Keratinocyte (primary cell): ENCODE results near the gene SFRP2. TPM values are rescaled to one million over a fixed set of nuclear protein-coding genes. Genes with fewer than 3 reads are reported as not detected.

Experiments used
- DNase-seq: peaks from one replicate; pipeline ENCODE4 v3.0.0-alpha.2; 2011; ENCODE audit warnings: low read depth, missing footprints, low spot score
- FAIRE-seq: peaks from 2 replicates; lab custom pipeline; 2011; peaks lifted over from hg19 to GRCh38; lab: Jason Lieb, UNC
- H2AFZ ChIP-seq: 2 replicates; pipeline ENCODE4 v1.6.0; 2012; ENCODE audit warnings: low read length, control low read depth, inconsistent platforms; ENCODE audit not compliant: control insufficient read depth
- H3K27ac ChIP-seq: 2 replicates; pipeline ENCODE4 v1.5.1; 2011; ENCODE audit warnings: low read length; ENCODE audit not compliant: control insufficient read depth, insufficient read depth
- H3K27me3 ChIP-seq: 3 replicates; pipeline ENCODE4 v1.6.0; 2011; ENCODE audit warnings: low read length; ENCODE audit not compliant: control insufficient read depth, insufficient read depth; ENCODE audit errors: extremely low read depth
- H3K36me3 ChIP-seq, 2 experiments: 2 replicates in 1 of 2; 3 replicates in 1 of 2; pipeline ENCODE4 v1.5.1; 2011; ENCODE audit warnings: low read length in 2 of 2, mild to moderate bottlenecking in 1 of 2; ENCODE audit not compliant: control insufficient read depth in 2 of 2, insufficient read depth in 2 of 2; ENCODE audit errors: extremely low read depth in 1 of 2
- H3K4me1 ChIP-seq: 3 replicates; pipeline ENCODE4 v1.5.1; 2011; ENCODE audit warnings: low read length; ENCODE audit not compliant: control insufficient read depth, insufficient read depth; ENCODE audit errors: extremely low read depth
- H3K4me2 ChIP-seq: 3 replicates; pipeline ENCODE4 v1.6.0; 2011; ENCODE audit warnings: low read depth, low read length; ENCODE audit not compliant: control insufficient read depth, insufficient read depth; ENCODE audit errors: extremely low read depth
- H3K4me3 ChIP-seq, 3 experiments: fragments of 200-600 bp in 1 of 3; sonication (generic) in 1 of 3; 2 replicates in 2 of 3; 3 replicates in 1 of 3; pipeline ENCODE4 v1.5.1; 2011 to 2016; ENCODE audit warnings: low read length in 3 of 3, mild to moderate bottlenecking in 3 of 3, control low read depth in 2 of 3, inconsistent platforms in 1 of 3, low read depth in 1 of 3, mixed read lengths in 1 of 3, mixed run types in 1 of 3, moderate library complexity in 1 of 3; ENCODE audit not compliant: control insufficient read depth in 2 of 3, insufficient read depth in 2 of 3; ENCODE audit errors: extremely low read depth in 1 of 3
- H3K79me2 ChIP-seq: 2 replicates; pipeline ENCODE4 v1.6.0; 2012; ENCODE audit warnings: low read length; ENCODE audit not compliant: control insufficient read depth, insufficient read depth
- H3K9ac ChIP-seq: 3 replicates; pipeline ENCODE4 v1.6.0; 2011; ENCODE audit warnings: low read length; ENCODE audit not compliant: control insufficient read depth, insufficient read depth; ENCODE audit errors: extremely low read depth
- H3K9me1 ChIP-seq: 3 replicates; pipeline ENCODE4 v1.6.0; 2011; ENCODE audit warnings: low read length; ENCODE audit not compliant: control insufficient read depth, insufficient read depth; ENCODE audit errors: extremely low read depth
- H3K9me3 ChIP-seq: 2 replicates; pipeline ENCODE4 v1.5.1; 2012; ENCODE audit warnings: low read depth, low read length; ENCODE audit not compliant: control insufficient read depth
- H4K20me1 ChIP-seq: 3 replicates; pipeline ENCODE4 v1.6.0; 2011; ENCODE audit warnings: low read length; ENCODE audit not compliant: control insufficient read depth, insufficient read depth; ENCODE audit errors: extremely low read depth
- CTCF ChIP-seq, 3 experiments: IDR thresholded peaks in 1 of 3; conservative IDR thresholded peaks in 1 of 3; optimal IDR thresholded peaks in 1 of 3; 2 replicates in 2 of 3; 3 replicates in 1 of 3; pipeline versions ENCODE3 to v1.5.1; 2011; ENCODE audit warnings: low read length in 3 of 3, mild to moderate bottlenecking in 3 of 3, moderate library complexity in 2 of 3, control low read depth in 1 of 3, inconsistent platforms in 1 of 3; ENCODE audit not compliant: insufficient read depth in 2 of 3; ENCODE audit errors: extremely low read depth in 1 of 3
- EZH2 ChIP-seq: IDR thresholded peaks from one replicate; pipeline ENCODE4 v1.6.1; 2012; ENCODE audit warnings: inconsistent platforms, mild to moderate bottlenecking, low read length, moderate library complexity
- dilution Hi-C: fragments of 300-500 bp; cut with MboI; formaldehyde crosslinking; loops from one replicate; pipeline ENCODE4 v1.7.0; 2020; ENCODE audit warnings: low sequenced_read_pairs; ENCODE audit not compliant: extremely low pct_ligation_motif_present
- polyA plus RNA-seq, 5 experiments: library from polyadenylated mRNA; depleted of rRNA in 3 of 5; stranded (reverse) in 3 of 5; stranded (forward) in 1 of 5; unstranded in 1 of 5; fragments of >200 nt; gene quantifications; 1 replicate in 1 of 5; 2 replicates in 3 of 5; 3 replicates in 1 of 5; pipeline versions ENCODE4 v1.2.1 to v1.2.3, GENCODE V29; 2011 to 2012; ENCODE audit warnings: missing spikeins in 2 of 5, low read depth in 1 of 5, low replicate concordance in 1 of 5

Gene SFRP2
- polyA plus RNA-seq, 1 donor (not counting 4 experiments of a cell fraction or from before 2014, with no cell fraction given) = not detected

GRCh38 chr4:153787575-153787974 is 1.3 kb downstream of the SFRP2 start:
- no peaks in the 10 kb centered on the region for H3K9me1 ChIP-seq
- H3K36me3 ChIP-seq = no peaks in the 10 kb centered on the region
- H3K4me2 ChIP-seq = no peak overlapping the region
- H3K79me2 ChIP-seq = no peaks in the 10 kb centered on the region
- no peaks in the 10 kb centered on the region for H3K9me3 ChIP-seq
- peaks cover 12% of the 10 kb centered on the region for H3K4me1 ChIP-seq
- H3K4me3 ChIP-seq = no peak overlapping the region
- no peak overlapping the region for H3K9ac ChIP-seq
- H4K20me1 ChIP-seq = peaks cover 2% of the 10 kb centered on the region
- dilution Hi-C loops = no loop called here
- H3K27ac ChIP-seq = no peak overlapping the region
- H3K27me3 ChIP-seq = peaks cover 63% of the 10 kb centered on the region
- TF ChIP-seq EZH2 (no peak), CTCF (optimal IDR thresholded peaks at IDR 0.05 in 1 of 3, IDR thresholded peaks at IDR 0.05 in 1 of 3, conservative IDR thresholded peaks at IDR 0.05 in 1 of 3; ENCODE audit: extremely low read depth in 1 of 3, insufficient read depth in 2 of 3, low read length in 3 of 3) (no peak)
- no peak overlapping the region for H2AFZ ChIP-seq
- DNase-seq (no peak), FAIRE-seq (no peak)

- no peaks in the 10 kb centered on the region for H3K79me2 ChIP-seq
- peaks cover 58% of the 10 kb centered on the region for H3K27me3 ChIP-seq
- no peaks in the 10 kb centered on the region for H3K9me3 ChIP-seq
- dilution Hi-C loops = no loop called here
- TF ChIP-seq CTCF (optimal IDR thresholded peaks at IDR 0.05 in 1 of 3, IDR thresholded peaks at IDR 0.05 in 1 of 3, conservative IDR thresholded peaks at IDR 0.05 in 1 of 3; ENCODE audit: extremely low read depth in 1 of 3, insufficient read depth in 2 of 3, low read length in 3 of 3) (no peak), EZH2 (no peak)
- H3K4me3 ChIP-seq = no peak overlapping the region
- H3K27ac ChIP-seq = no peak overlapping the region
- no peak overlapping the region for H3K4me2 ChIP-seq
- DNase-seq (no peak), FAIRE-seq (no peak)
- peaks cover 2% of the 10 kb centered on the region for H4K20me1 ChIP-seq
- H3K36me3 ChIP-seq = no peaks in the 10 kb centered on the region
- no peak overlapping the region for H2AFZ ChIP-seq
- no peaks in the 10 kb centered on the region for H3K9me1 ChIP-seq
- no peak overlapping the region for H3K9ac ChIP-seq
- peaks cover 9% of the 10 kb centered on the region for H3K4me1 ChIP-seq
Observed at GRCh38 chr4:153787061-153787560, 1.8 kb downstream of the SFRP2 start.
